ENCODE results near the gene CCDC17.

GRCh38 chr1:45621895-45622523 lies 1.8 kb downstream of the CCDC17 start:
- TF ChIP-seq EZH2 (IDR thresholded peaks at IDR 0.05; ENCODE audit: borderline replicate concordance, low read depth, low read length, severe bottlenecking) (no peak), CTCF (IDR thresholded peaks at IDR 0.05; ENCODE audit: borderline replicate concordance, extremely low read depth, low read length, poor library complexity, severe bottlenecking) (no peak)

Measured in DND-41 (cell line).